GM12872 (cell line): Measurements from ENCODE around the gene GEMIN5.

Experiments used
- CTCF ChIP-seq: IDR thresholded peaks from 3 replicates; pipeline ENCODE4 v1.5.1; 2011; ENCODE audit warnings: low read depth, mild to moderate bottlenecking, low read length, moderate library complexity; ENCODE audit not compliant: insufficient read depth

The GEMIN5 gene

GRCh38 chr5:154892369-154892771, 45.6 kb downstream of the GEMIN5 start:
- no peak for TF ChIP-seq CTCF

GRCh38 chr5:154885439-154885838, 52.6 kb downstream of the GEMIN5 start:
- TF ChIP-seq CTCF = no peak

- no peak for TF ChIP-seq CTCF
These were observed 53.6 kb downstream of the GEMIN5 start for GRCh38 chr5:154884424-154884823.

- TF ChIP-seq CTCF = no peak
These were observed 56.0 kb downstream of the GEMIN5 start for GRCh38 chr5:154881986-154882385.

GRCh38 chr5:154878642-154879335, 59.2 kb downstream of the GEMIN5 start:
- no peak for TF ChIP-seq CTCF

- TF ChIP-seq CTCF = no peak
These were observed 64.2 kb downstream of the GEMIN5 start for GRCh38 chr5:154873791-154874331.

GRCh38 chr5:154871734-154872133, 66.3 kb downstream of the GEMIN5 start:
- no peak for TF ChIP-seq CTCF

- TF ChIP-seq CTCF = no peak
These were observed 69.3 kb downstream of the GEMIN5 start for GRCh38 chr5:154868702-154869101.
